GM13977 (cell line): ENCODE measurements around the gene CLBA1.

Source experiments
- DNase-seq: peaks from one replicate; pipeline ENCODE4 v3.0.0; 2012; ENCODE audit warnings: low spot score
- in situ Hi-C: fragments of 300-500 bp; cut with MboI; formaldehyde crosslinking; loops from one replicate; pipeline ENCODE4 v1.12.0; 2022; ENCODE audit warnings: low sequenced_read_pairs, low pct_unique_long_range_greater_than_20kb, mixed read lengths, inconsistent platforms; ENCODE audit not compliant: unreplicated experiment
- TF ChIP-seq, protein P1 (sequence below): IDR thresholded peaks from 2 replicates; pipeline ENCODE4 v1.5.1; 2012; ENCODE audit warnings: mild to moderate bottlenecking, control low read depth; ENCODE audit not compliant: insufficient read depth; ENCODE audit errors: extremely low read depth, missing control alignments

CLBA1 gene

DNA sequence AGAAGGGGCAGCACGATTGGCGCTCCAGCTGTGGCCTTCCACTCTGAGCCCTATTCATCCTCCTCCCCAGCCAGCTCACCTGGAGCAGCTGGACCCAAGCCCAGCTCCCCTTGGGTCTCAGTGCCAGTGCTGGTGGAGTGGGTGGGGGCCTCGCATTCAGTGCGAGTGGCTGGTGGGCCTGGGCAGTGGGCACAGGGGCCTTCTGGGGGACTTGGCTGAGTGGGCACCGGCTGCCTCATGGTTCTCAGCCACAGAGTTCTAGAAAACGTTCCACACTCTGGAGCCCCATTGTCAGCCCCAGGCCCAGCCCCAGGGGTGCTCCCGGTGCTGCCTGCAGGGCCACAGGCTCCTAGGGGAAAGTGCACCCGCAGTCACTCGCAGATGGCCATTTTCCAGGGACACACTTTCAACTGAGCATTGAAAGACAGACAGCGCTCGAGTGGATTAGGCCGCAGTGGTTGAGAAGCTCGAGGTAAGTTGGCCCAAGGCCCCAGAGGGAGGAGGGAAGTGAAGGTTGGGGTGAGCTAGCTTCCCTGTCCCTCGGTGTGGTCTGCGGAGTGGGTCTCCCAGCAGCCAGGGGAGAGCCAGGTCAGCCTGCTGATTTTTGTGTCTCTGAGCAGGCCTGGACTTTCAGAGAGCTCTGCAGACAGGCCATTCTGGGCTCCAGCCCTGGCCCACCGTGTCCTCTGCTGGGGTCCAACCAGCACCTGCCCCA lies 3.8 kb downstream of the CLBA1 start:
- in situ Hi-C loops = no loop called here
- TF ChIP-seq, protein P1, sequence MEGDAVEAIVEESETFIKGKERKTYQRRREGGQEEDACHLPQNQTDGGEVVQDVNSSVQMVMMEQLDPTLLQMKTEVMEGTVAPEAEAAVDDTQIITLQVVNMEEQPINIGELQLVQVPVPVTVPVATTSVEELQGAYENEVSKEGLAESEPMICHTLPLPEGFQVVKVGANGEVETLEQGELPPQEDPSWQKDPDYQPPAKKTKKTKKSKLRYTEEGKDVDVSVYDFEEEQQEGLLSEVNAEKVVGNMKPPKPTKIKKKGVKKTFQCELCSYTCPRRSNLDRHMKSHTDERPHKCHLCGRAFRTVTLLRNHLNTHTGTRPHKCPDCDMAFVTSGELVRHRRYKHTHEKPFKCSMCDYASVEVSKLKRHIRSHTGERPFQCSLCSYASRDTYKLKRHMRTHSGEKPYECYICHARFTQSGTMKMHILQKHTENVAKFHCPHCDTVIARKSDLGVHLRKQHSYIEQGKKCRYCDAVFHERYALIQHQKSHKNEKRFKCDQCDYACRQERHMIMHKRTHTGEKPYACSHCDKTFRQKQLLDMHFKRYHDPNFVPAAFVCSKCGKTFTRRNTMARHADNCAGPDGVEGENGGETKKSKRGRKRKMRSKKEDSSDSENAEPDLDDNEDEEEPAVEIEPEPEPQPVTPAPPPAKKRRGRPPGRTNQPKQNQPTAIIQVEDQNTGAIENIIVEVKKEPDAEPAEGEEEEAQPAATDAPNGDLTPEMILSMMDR = no peak
- DNase-seq = no peak

DNA sequence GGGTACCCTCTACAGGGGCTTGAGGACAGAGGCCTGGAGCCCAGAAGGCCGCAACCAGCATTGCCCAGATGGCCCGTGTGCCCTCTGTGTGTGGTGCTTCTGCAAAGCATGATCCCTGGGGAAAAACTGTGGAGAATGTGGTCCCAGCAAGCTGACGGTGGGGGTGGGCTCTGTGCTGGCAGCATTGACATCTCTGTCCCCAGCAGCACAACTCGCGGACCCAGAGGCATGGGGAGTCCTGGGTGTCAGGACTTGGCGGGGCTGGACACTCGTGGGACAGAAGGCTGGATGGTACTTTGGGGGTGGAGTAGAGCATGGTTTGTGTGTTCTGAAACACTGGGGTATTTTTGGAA lies 4.3 kb downstream of the CLBA1 start:
- DNase-seq = no peak
- in situ Hi-C loops = no loop called here
- TF ChIP-seq, protein P1 = no peak

DNA sequence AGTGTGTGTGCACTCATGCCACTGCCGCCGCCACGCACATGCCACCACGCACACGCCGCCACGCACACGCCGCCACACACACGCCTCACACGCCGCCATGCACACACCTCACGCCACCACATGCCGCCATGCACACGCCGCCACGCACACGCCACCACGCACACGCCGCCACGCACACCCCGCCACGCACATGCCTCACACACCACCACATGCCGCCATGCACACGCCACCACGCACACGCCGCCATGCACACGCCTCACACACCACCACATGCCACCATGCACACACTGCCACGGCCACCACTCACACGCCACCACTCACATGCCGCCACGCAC lies 6.3 kb downstream of the CLBA1 start:
- no peak for DNase-seq
- in situ Hi-C loops = no loop called here
- TF ChIP-seq, protein P1 = no peak

DNA sequence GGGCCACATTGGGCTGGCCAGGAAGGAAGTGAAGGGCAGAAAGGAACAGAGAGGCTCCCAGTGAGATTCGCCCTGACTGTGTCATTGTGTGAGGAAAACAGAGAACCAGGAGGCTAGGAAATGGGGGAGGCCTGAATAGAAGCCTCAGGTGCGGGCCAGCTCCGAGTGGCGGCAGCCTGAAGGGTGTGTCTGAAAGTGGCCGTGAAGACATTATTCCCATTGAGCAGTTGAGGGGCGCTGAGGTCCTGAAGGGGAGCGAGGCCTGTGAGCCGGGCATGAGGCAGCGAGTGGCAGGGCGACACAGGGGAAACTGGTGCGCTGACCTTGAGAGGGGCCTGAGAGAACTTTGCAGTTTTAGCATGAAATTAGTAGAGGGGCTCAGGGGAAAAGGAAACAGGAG lies 6.9 kb downstream of the CLBA1 start:
- TF ChIP-seq, protein P1 = no peak
- no peak for DNase-seq
- in situ Hi-C loops = no loop called here

DNA sequence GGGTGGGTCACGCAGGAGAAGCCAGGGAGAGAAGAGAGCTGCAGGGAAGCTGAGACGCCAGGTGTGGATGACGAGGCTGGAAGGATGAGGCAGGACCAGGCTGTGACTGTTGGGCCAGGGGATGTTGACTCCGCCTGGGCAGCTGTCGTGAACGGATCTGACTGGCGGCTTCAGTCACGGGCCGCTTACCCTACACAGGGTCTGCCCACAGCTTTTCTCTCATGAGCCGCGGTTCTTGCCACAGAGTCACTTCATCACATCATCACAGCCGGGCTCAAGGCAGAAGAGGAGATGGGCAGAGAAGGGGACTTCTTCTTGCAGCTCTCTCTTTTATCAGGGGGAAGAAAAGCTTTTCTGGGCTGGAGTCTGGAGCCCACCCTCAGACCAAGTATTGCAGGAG lies 7.7 kb downstream of the CLBA1 start:
- no peak for DNase-seq
- TF ChIP-seq, protein P1 = no peak
- in situ Hi-C loops = no loop called here

DNA sequence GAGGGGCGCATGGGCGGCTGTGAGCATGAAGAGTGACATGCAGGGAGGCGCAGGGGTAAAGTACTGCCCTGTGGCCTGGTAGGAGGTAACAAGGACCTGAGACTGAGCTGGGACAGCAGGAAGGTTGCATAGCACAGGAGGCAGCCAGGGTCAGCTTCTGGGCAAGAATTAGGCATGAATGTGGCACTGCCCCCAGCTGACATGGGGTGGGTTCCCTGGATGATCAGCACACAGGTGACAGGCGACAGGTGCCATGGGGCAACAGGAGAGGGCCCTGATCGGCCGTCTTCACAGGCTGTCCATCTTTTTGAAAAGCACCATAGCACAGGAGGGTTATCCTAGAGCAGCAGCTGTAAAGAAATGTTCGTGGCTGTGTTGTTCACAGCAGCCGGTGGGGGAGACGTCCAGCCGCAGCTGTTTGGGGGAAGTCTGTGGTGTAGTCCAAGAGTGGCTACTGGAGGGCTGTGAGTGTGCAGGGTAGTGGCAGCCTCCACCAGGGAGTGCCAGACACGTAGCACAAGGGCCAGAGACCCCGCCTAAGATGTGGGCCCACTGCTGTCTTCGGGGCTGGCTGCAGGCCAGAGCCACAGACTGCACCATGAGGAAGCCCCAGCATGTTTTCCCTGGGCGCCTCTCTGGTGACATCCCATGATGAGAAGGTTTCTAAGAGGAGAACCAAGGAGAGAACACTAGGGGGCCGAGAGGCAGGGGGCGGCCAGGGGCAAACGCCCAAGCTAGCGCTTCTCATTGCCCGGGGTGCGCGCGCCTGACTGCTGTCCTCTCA lies 8.4 kb downstream of the CLBA1 start:
- TF ChIP-seq, protein P1 = no peak
- in situ Hi-C loops = no loop called here
- no peak for DNase-seq
